Lung (tissue), 12 donors: ENCODE measurements around the gene CD93. TPM values are rescaled to one million over a fixed set of nuclear protein-coding genes. Genes with fewer than 3 reads are reported as not detected.

Experiments
- ATAC-seq: fragments of 200-7000 bp; cut with Tn5 transposase; one replicate; pipeline ENCODE4 v1.9.1; 2020; ENCODE audit warnings: moderate number of reproducible peaks; ENCODE audit not compliant: insufficient read depth, low FRiP score
- DNase-seq, 3 donors: peaks; one replicate each; pipeline ENCODE4 v3.0.0-alpha.2; 2013 to 2017
- H3K27ac ChIP-seq, 2 donors: one replicate each; pipeline ENCODE4 v1.5.1; 2013; ENCODE audit warnings: mild to moderate bottlenecking in 2 of 2, moderate library complexity in 2 of 2, control low read depth in 1 of 2, inconsistent platforms in 1 of 2, low read depth in 1 of 2, low read length in 1 of 2
- H3K27me3 ChIP-seq, 3 donors: one replicate each; pipeline ENCODE4 v1.5.1; 2013; ENCODE audit warnings: low read length in 2 of 3; ENCODE audit not compliant: control insufficient read depth in 3 of 3, insufficient read depth in 3 of 3
- H3K36me3 ChIP-seq, 4 donors: one replicate each; pipeline ENCODE4 v1.5.1; 2013; ENCODE audit warnings: low read length in 4 of 4, mild to moderate bottlenecking in 1 of 4, moderate library complexity in 1 of 4; ENCODE audit not compliant: control insufficient read depth in 4 of 4, insufficient read depth in 4 of 4
- H3K4me1 ChIP-seq, 5 donors: one replicate each; pipeline ENCODE4 v1.5.1; 2013; ENCODE audit warnings: low read length in 5 of 5, mild to moderate bottlenecking in 2 of 5, moderate library complexity in 1 of 5; ENCODE audit not compliant: control insufficient read depth in 5 of 5, insufficient read depth in 5 of 5
- H3K4me3 ChIP-seq: one replicate; pipeline ENCODE4 v1.5.1; 2013; ENCODE audit warnings: mild to moderate bottlenecking, control low read depth, moderate library complexity
- H3K9ac ChIP-seq, 2 donors: one replicate each; pipeline ENCODE4 v1.5.1; 2013; ENCODE audit warnings: low read length in 2 of 2, control low read depth in 1 of 2; ENCODE audit not compliant: insufficient read depth in 1 of 2
- H3K9me3 ChIP-seq, 4 donors: one replicate each; pipeline ENCODE4 v1.5.1; 2013; ENCODE audit warnings: low read length in 3 of 4, mild to moderate bottlenecking in 1 of 4, moderate library complexity in 1 of 4; ENCODE audit not compliant: control insufficient read depth in 4 of 4, insufficient read depth in 3 of 4
- CTCF ChIP-seq: IDR thresholded peaks from 2 replicates; pipeline ENCODE4 v1.5.1; 2012; ENCODE audit warnings: mild to moderate bottlenecking; ENCODE audit errors: control extremely low read depth, extremely low read depth
- WGBS, 2 donors: extraction: QIAGEN DNeasy Blood & Tissue Kit; methylation state at CpG; one replicate each; pipeline ENCODE4 v1.1.7; 2013; 5-methylcytosine and 5-hydroxymethylcytosine counted together
- polyA plus RNA-seq, 2 donors: library from polyadenylated mRNA; stranded (reverse); fragments of 200-250 nt; gene quantifications; one replicate each; pipeline ENCODE4 v1.2.1, GENCODE V29; 2013
- total RNA-seq, 2 donors: library from RNA; depleted of rRNA in 1 of 2; stranded (reverse); fragments of >200 nt in 1 of 2; gene quantifications; one replicate each; pipeline ENCODE4 v1.2.1, GENCODE V29; 2014 to 2021
- donor health status: control.
- donor health status: control.
- donor health status: Bipolar disorder and iron deficiency.
- donor health status: healthy.
- donor health status: DM: yes; HTN: yes; CAD: no.

CD93 gene
- total and polyA plus RNA-seq, 4 donors = 17.9 to 239 (median 126) TPM

GRCh38 chr20:23039885-23040508 is 46.1 kb downstream of the CD93 start:
- Histone ChIP-seq H3K36me3 (no peaks in the 10 kb centered on the region), H3K9ac (no peak overlapping the region), H3K27me3 (peaks cover 0 to 36% (median 31%) of the 10 kb centered on the region in 3 donors), H3K27ac (no peak overlapping the region), H3K4me3 (no peak overlapping the region), H3K4me1 (peaks cover 0 to 8% (median 0%) of the 10 kb centered on the region in 5 donors), H3K9me3 (peaks cover 0 to 6% (median 0%) of the 10 kb centered on the region in 4 donors)
- TF ChIP-seq CTCF = no peak
- DNase-seq (no peak), ATAC-seq (no peak)
- WGBS, 2 donors = 75 to 79% methylated on average over 3 of the region's 3 CpGs

- peaks cover 0 to 8% (median 0%) of the 10 kb centered on the region in 5 donors for H3K4me1 ChIP-seq
These were observed 46.8 kb downstream of the CD93 start for GRCh38 chr20:23039136-23039875.

GRCh38 chr20:23037017-23037481 is 49.1 kb downstream of the CD93 start:
- Histone ChIP-seq H3K9ac (no peak overlapping the region), H3K36me3 (no peaks in the 10 kb centered on the region), H3K27ac (no peak overlapping the region), H3K9me3 (peaks cover 0 to 6% (median 0%) of the 10 kb centered on the region in 4 donors), H3K4me1 (peaks cover 0 to 5% (median 0%) of the 10 kb centered on the region in 5 donors), H3K4me3 (no peak overlapping the region), H3K27me3 (peaks cover 0 to 42% (median 29%) of the 10 kb centered on the region in 3 donors)
- no peak for TF ChIP-seq CTCF
- DNase-seq (no peak), ATAC-seq (no peak)
- 8 to 42% methylated on average over 2 to 3 of the region's 3 CpGs for WGBS, 2 donors

More at GRCh38 chr20:23039136-23039875, 46.8 kb downstream of the CD93 start:
- Histone ChIP-seq H3K27me3 (peaks cover 0 to 39% (median 25%) of the 10 kb centered on the region in 3 donors), H3K4me3 (no peak overlapping the region), H3K9ac (no peak overlapping the region), H3K9me3 (peaks cover 0 to 6% (median 0%) of the 10 kb centered on the region in 4 donors), H3K36me3 (no peaks in the 10 kb centered on the region), H3K27ac (no peak overlapping the region)
- 85 to 90% methylated on average over 5 of the region's 5 CpGs for WGBS, 2 donors
- no peak for TF ChIP-seq CTCF
- ATAC-seq (no peak), DNase-seq (no peak)
